ENCODE results near the gene FTCDNL1. TPM values are rescaled to one million over a fixed set of nuclear protein-coding genes. Genes with fewer than 3 reads are reported as not detected.
A peak's percentile ranks its signal among the peaks of the same experiment; 100 is the strongest.

Gene FTCDNL1
- total and polyA plus RNA-seq, 2 of the 13 experiments (the other 11 are each of a cell fraction or from before 2014, with no cell fraction given), result 0.98 to 1.4 TPM

- TF ChIP-seq ZNF597 (CRISPR knock-in tag; IDR thresholded peaks at IDR 0.05), result no peak
- no peak for TF ChIP-seq THAP7 (CRISPR knock-in tag; IDR thresholded peaks at IDR 0.05)
- TF ChIP-seq TOE1 (CRISPR knock-in tag; IDR thresholded peaks at IDR 0.05), result no peak
- TF ChIP-seq SYNCRIP (IDR thresholded peaks at IDR 0.05; ENCODE audit: insufficient read depth, low read depth, low read length), result no peak
- no peak for TF ChIP-seq NCOA5 (CRISPR knock-in tag; IDR thresholded peaks at IDR 0.05)
- no peak for TF ChIP-seq SRY (CRISPR knock-in tag; IDR thresholded peaks at IDR 0.05)
- no peak for TF ChIP-seq GMEB2 (CRISPR knock-in tag; IDR thresholded peaks at IDR 0.05; ENCODE audit: low read depth)
- TF ChIP-seq RORA (CRISPR knock-in tag; IDR thresholded peaks at IDR 0.05), result no peak
- TF ChIP-seq ZNF44 (CRISPR knock-in tag; IDR thresholded peaks at IDR 0.05), result peak; percentile 29; the same call in 1 of the 2 replicates
- no peak for TF ChIP-seq ZC3H4 (CRISPR knock-in tag; IDR thresholded peaks at IDR 0.05; ENCODE audit: borderline replicate concordance)
- no peak for TF ChIP-seq ZNF850 (CRISPR knock-in tag; conservative IDR thresholded peaks at IDR 0.05)
- no peak for TF ChIP-seq ZNF280D (CRISPR knock-in tag; IDR thresholded peaks at IDR 0.05)
- no peak for TF ChIP-seq ZNF256 (CRISPR knock-in tag; conservative IDR thresholded peaks at IDR 0.05)
- no peak for TF ChIP-seq HIC2 (CRISPR knock-in tag; IDR thresholded peaks at IDR 0.05; ENCODE audit: low read depth)
- TF ChIP-seq LCORL (IDR thresholded peaks at IDR 0.05), result no peak
- TF ChIP-seq LCORL (CRISPR knock-in tag; IDR thresholded peaks at IDR 0.05), result peak; percentile 74; the same call in 1 of the 2 replicates
- peak; percentile 38; the same call in 1 of the 2 replicates for TF ChIP-seq ZNF12 (CRISPR knock-in tag; IDR thresholded peaks at IDR 0.05)
- TF ChIP-seq SALL2 (CRISPR knock-in tag; IDR thresholded peaks at IDR 0.05), result no peak
- no peak for TF ChIP-seq PTBP1 (IDR thresholded peaks at IDR 0.05; ENCODE audit: low read depth, low read length, poor library complexity, severe bottlenecking)
- TF ChIP-seq ZBTB25 (CRISPR knock-in tag; IDR thresholded peaks at IDR 0.05), result peak; percentile 78; the same call in 1 of the 2 replicates
- TF ChIP-seq NFKB2 (CRISPR knock-in tag; IDR thresholded peaks at IDR 0.05; ENCODE audit: borderline replicate concordance), result no peak
Observed at GRCh38 chr2:199738727-199739412, 112.1 kb downstream of the FTCDNL1 start (continued).
